IPS DF 6.9 (cell line): ENCODE results near the gene ZNF729.

Experiments
- DNase-seq: peaks from one replicate; pipeline ENCODE4 v3.0.0-alpha.2; 2013; ENCODE audit warnings: low read depth, low spot score
- H3K27ac ChIP-seq: one replicate; pipeline ENCODE4 v1.5.1; 2013; ENCODE audit warnings: low read length, control low read depth
- H3K27me3 ChIP-seq: 2 replicates; pipeline ENCODE4 v1.6.1; 2013; ENCODE audit warnings: mild to moderate bottlenecking, low read length; ENCODE audit not compliant: control insufficient read depth, insufficient read depth
- H3K36me3 ChIP-seq: 2 replicates; pipeline ENCODE4 v1.6.1; 2013; ENCODE audit warnings: low read length; ENCODE audit not compliant: control insufficient read depth, insufficient read depth
- H3K4me1 ChIP-seq: 2 replicates; pipeline ENCODE4 v1.6.1; 2013; ENCODE audit warnings: low read length; ENCODE audit not compliant: control insufficient read depth, insufficient read depth
- H3K4me3 ChIP-seq: 2 replicates; pipeline ENCODE4 v1.5.1; 2013; ENCODE audit warnings: mild to moderate bottlenecking, low read length
- H3K9me3 ChIP-seq: 2 replicates; pipeline ENCODE4 v1.6.1; 2013; ENCODE audit warnings: low read length, inconsistent platforms; ENCODE audit not compliant: control insufficient read depth, insufficient read depth
- WGBS: extraction: QIAGEN DNeasy Blood & Tissue Kit; methylation state at CpG from one replicate; pipeline ENCODE4 v1.1.7; 2013; ENCODE audit warnings: mixed read lengths, missing lambda C conversion rate; ENCODE audit not compliant: insufficient read length, insufficient coverage; 5-methylcytosine and 5-hydroxymethylcytosine counted together

The ZNF729 gene

GRCh38 chr19:22332924-22333323 is 46.7 kb downstream of the ZNF729 start:
- H3K36me3 ChIP-seq = no peaks in the 10 kb centered on the region
- no peak overlapping the region for H3K27ac ChIP-seq
- H3K4me3 ChIP-seq = no peak overlapping the region
- H3K9me3 ChIP-seq = peaks cover 32% of the 10 kb centered on the region
- no peaks in the 10 kb centered on the region for H3K27me3 ChIP-seq
- DNase-seq = no peak
- no peaks in the 10 kb centered on the region for H3K4me1 ChIP-seq

GRCh38 chr19:22335716-22336115 is 49.5 kb downstream of the ZNF729 start:
- Histone ChIP-seq H3K4me3 (no peak overlapping the region), H3K9me3 (peaks cover 21% of the 10 kb centered on the region), H3K36me3 (no peaks in the 10 kb centered on the region), H3K27me3 (no peaks in the 10 kb centered on the region), H3K27ac (no peak overlapping the region), H3K4me1 (no peaks in the 10 kb centered on the region)
- WGBS = no CpG with 5 or more reads among the region's 2 CpGs
- DNase-seq = no peak

DNA sequence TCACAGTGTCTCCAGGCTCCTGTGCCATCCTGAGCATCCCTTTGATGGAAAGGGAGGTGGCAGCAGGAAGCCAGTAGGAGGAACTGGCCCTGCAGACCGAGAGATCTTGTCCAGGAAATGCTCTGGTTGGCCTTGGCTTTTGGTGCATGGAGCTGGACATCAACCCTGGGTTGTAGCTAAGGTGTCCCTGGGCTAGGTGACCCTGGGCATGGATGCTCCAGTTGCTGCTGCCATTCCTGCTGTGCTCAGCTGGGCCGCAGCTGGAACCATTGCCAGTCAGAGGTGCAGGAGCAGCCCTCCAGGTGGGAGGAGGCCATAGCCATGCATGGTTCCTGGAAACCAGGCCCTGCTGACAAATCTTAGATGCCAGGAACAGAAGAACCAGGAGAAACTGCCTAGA is 68.4 kb downstream of the ZNF729 start:
- Histone ChIP-seq H3K4me1 (no peaks in the 10 kb centered on the region), H3K9me3 (no peaks in the 10 kb centered on the region; the same call in 1 of the 2 replicates), H3K4me3 (no peak overlapping the region), H3K36me3 (no peaks in the 10 kb centered on the region), H3K27me3 (no peaks in the 10 kb centered on the region), H3K27ac (no peak overlapping the region)
- no CpG with 5 or more reads among the region's 2 CpGs for WGBS
- DNase-seq = no peak
